Measurements from ENCODE around the gene MEGF11.

MEGF11 gene

GRCh38 chr15:66069751-66070150 lies 183.8 kb downstream of the MEGF11 start:
- TF ChIP-seq CTCF (IDR thresholded peaks at IDR 0.05): no peak
- Histone ChIP-seq H2AFZ (no peak overlapping the region), H3K27ac (no peak overlapping the region), H3K4me2 (ENCODE audit: low read length) (no peak overlapping the region), H3K9ac (no peak overlapping the region), H3K27me3 (ENCODE audit: control insufficient read depth, insufficient read depth, low read length) (no peaks in the 10 kb centered on the region), H3K79me2 (no peaks in the 10 kb centered on the region), H3K4me1 (no peaks in the 10 kb centered on the region), H3K9me3 (ENCODE audit: control insufficient read depth, low read length) (no peaks in the 10 kb centered on the region), H3K4me3 (ENCODE audit: low read depth, low read length) (no peak overlapping the region), H3K36me3 (ENCODE audit: control insufficient read depth, insufficient read depth, low read length) (no peaks in the 10 kb centered on the region)

- Histone ChIP-seq H3K9me3 (ENCODE audit: control insufficient read depth, low read length) (no peaks in the 10 kb centered on the region), H3K4me3 (ENCODE audit: low read depth, low read length) (no peak overlapping the region), H2AFZ (no peak overlapping the region), H3K9ac (no peak overlapping the region), H3K36me3 (ENCODE audit: control insufficient read depth, insufficient read depth, low read length) (no peaks in the 10 kb centered on the region), H3K4me2 (ENCODE audit: low read length) (no peak overlapping the region), H3K4me1 (no peaks in the 10 kb centered on the region), H3K79me2 (no peaks in the 10 kb centered on the region), H3K27ac (no peak overlapping the region), H3K27me3 (ENCODE audit: control insufficient read depth, insufficient read depth, low read length) (no peaks in the 10 kb centered on the region)
- no peak for TF ChIP-seq CTCF (IDR thresholded peaks at IDR 0.05)
Measured at GRCh38 chr15:66068801-66069200, 184.7 kb downstream of the MEGF11 start.

- no peak for TF ChIP-seq CTCF (IDR thresholded peaks at IDR 0.05)
Measured at GRCh38 chr15:66067687-66068086, 185.9 kb downstream of the MEGF11 start.

GRCh38 chr15:66066481-66066880 lies 187.1 kb downstream of the MEGF11 start:
- no peak overlapping the region for H3K4me3 ChIP-seq (ENCODE audit: low read depth, low read length)
- no peaks in the 10 kb centered on the region for H3K27me3 ChIP-seq (ENCODE audit: control insufficient read depth, insufficient read depth, low read length)
- H3K4me2 ChIP-seq (ENCODE audit: low read length): no peak overlapping the region
- no peaks in the 10 kb centered on the region for H3K9me3 ChIP-seq (ENCODE audit: control insufficient read depth, low read length)
- no peaks in the 10 kb centered on the region for H3K36me3 ChIP-seq (ENCODE audit: control insufficient read depth, insufficient read depth, low read length)
- H3K4me1 ChIP-seq: no peaks in the 10 kb centered on the region
- H2AFZ ChIP-seq: no peak overlapping the region
- no peak overlapping the region for H3K27ac ChIP-seq
- TF ChIP-seq CTCF (IDR thresholded peaks at IDR 0.05): no peak
- H3K9ac ChIP-seq: no peak overlapping the region
- no peaks in the 10 kb centered on the region for H3K79me2 ChIP-seq

More at GRCh38 chr15:66067687-66068086, 185.9 kb downstream of the MEGF11 start:
- no peak overlapping the region for H3K27ac ChIP-seq
- H3K36me3 ChIP-seq (ENCODE audit: control insufficient read depth, insufficient read depth, low read length): no peaks in the 10 kb centered on the region
- no peaks in the 10 kb centered on the region for H3K27me3 ChIP-seq (ENCODE audit: control insufficient read depth, insufficient read depth, low read length)
- no peaks in the 10 kb centered on the region for H3K79me2 ChIP-seq
- no peak overlapping the region for H3K9ac ChIP-seq
- H2AFZ ChIP-seq: no peak overlapping the region
- no peaks in the 10 kb centered on the region for H3K9me3 ChIP-seq (ENCODE audit: control insufficient read depth, low read length)
- no peak overlapping the region for H3K4me3 ChIP-seq (ENCODE audit: low read depth, low read length)
- H3K4me2 ChIP-seq (ENCODE audit: low read length): no peak overlapping the region
- no peaks in the 10 kb centered on the region for H3K4me1 ChIP-seq

GRCh38 chr15:66066005-66066404 lies 187.5 kb downstream of the MEGF11 start:
- Histone ChIP-seq H3K27ac (no peak overlapping the region), H3K4me2 (ENCODE audit: low read length) (no peak overlapping the region), H2AFZ (no peak overlapping the region), H3K4me1 (no peaks in the 10 kb centered on the region), H3K9me3 (ENCODE audit: control insufficient read depth, low read length) (no peaks in the 10 kb centered on the region), H3K9ac (no peak overlapping the region), H3K4me3 (ENCODE audit: low read depth, low read length) (no peak overlapping the region), H3K79me2 (no peaks in the 10 kb centered on the region), H3K36me3 (ENCODE audit: control insufficient read depth, insufficient read depth, low read length) (no peaks in the 10 kb centered on the region), H3K27me3 (ENCODE audit: control insufficient read depth, insufficient read depth, low read length) (no peaks in the 10 kb centered on the region)
- TF ChIP-seq CTCF (IDR thresholded peaks at IDR 0.05): no peak

Data from parathyroid adenoma (tissue), 2 donors.